ENCODE data around the gene ZNF710. TPM values are rescaled to one million over a fixed set of nuclear protein-coding genes. Genes with fewer than 3 reads are reported as not detected.

Gene ZNF710
- total and polyA plus RNA-seq, 10 donors, result 12.5 to 66.4 (median 30.2) TPM

- no peak for TF ChIP-seq CTCF (IDR thresholded peaks at IDR 0.05 in 8 of 11, conservative IDR thresholded peaks at IDR 0.05 in 3 of 11)
- peak in 1 of 3 donors; percentile 41 for TF ChIP-seq POLR2AphosphoS5 (IDR thresholded peaks at IDR 0.05)
- Histone ChIP-seq H3K4me1 (peaks cover 32 to 95% (median 66%) of the 10 kb centered on the region in 6 donors), H3K4me3 (no peak overlapping the region), H3K27me3 (replicated peaks in 1 of 7) (no peaks in the 10 kb centered on the region), H3K36me3 (peaks cover 0 to 25% (median 0%) of the 10 kb centered on the region in 6 donors), H3K27ac (peak overlapping the region in 2 of 8 donors; percentile 24 to 93), H3K9me3 (no peaks in the 10 kb centered on the region)
- intact Hi-C loops (cut with DNase I; ENCODE audit: low total_unique reads), result no loop called here
- DNase-seq, result peak; percentile 65
- whole genome bisulfite sequencing, 5 donors, result 77 to 96% (median 91%) methylated on average over 12 to 14 of the region's 14 CpGs
Measured at GRCh38 chr15:90044191-90044590, 43.1 kb downstream of the ZNF710 start.

DNA sequence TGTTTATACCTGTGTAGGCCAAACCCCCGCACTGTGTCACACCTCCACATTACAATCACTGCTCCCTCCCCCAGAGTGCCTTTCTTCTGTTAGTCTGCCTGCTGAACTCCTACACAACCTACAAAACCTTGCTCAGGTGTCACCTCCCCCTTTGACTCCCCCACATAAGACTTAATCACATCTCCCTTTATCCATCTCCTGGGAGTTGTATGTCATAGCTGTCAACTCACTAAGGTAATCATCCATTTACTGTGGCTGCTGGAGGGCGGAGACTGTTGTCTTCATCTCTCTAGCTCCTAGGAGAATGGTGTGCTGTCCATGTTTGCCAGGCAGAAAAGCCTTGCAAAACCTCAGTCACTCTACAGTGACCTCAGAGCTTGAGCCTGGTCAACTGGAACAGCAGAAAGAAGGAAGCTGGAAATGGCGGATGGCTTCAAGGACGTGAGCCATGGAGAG is 43.8 kb downstream of the ZNF710 start:
- Histone ChIP-seq H3K9me3 (no peaks in the 10 kb centered on the region), H3K36me3 (peaks cover 0 to 32% (median 0%) of the 10 kb centered on the region in 6 donors), H3K4me3 (no peak overlapping the region), H3K27ac (peak overlapping the region in 1 of 8 donors; percentile 93), H3K4me1 (peaks cover 31 to 95% (median 61%) of the 10 kb centered on the region in 6 donors), H3K27me3 (replicated peaks in 1 of 7) (no peaks in the 10 kb centered on the region)
- intact Hi-C loops (cut with DNase I; ENCODE audit: low total_unique reads), result no loop called here
- 84 to 92% (median 86%) methylated on average over 4 of the region's 4 CpGs for WGBS, 5 donors
- TF ChIP-seq CTCF (IDR thresholded peaks at IDR 0.05 in 8 of 11, conservative IDR thresholded peaks at IDR 0.05 in 3 of 11) (no peak), POLR2A (IDR thresholded peaks at IDR 0.05) (no peak), POLR2AphosphoS5 (IDR thresholded peaks at IDR 0.05) (no peak)
- DNase-seq, result no peak

- WGBS, 5 donors, result 67 to 91% (median 82%) methylated on average over 7 of the region's 7 CpGs
- H3K27ac ChIP-seq, result peak overlapping the region in 5 of 8 donors; percentile 67 to 82 (median 71)
- no peak for TF ChIP-seq POLR2A (IDR thresholded peaks at IDR 0.05)
- no peak for TF ChIP-seq POLR2AphosphoS5 (IDR thresholded peaks at IDR 0.05)
- TF ChIP-seq CTCF (IDR thresholded peaks at IDR 0.05 in 8 of 11, conservative IDR thresholded peaks at IDR 0.05 in 3 of 11), result no peak
- no peak for DNase-seq
- H3K9me3 ChIP-seq, result no peaks in the 10 kb centered on the region
- H3K4me1 ChIP-seq, result peaks cover 24 to 95% (median 52%) of the 10 kb centered on the region in 6 donors
- H3K27me3 ChIP-seq (replicated peaks in 1 of 7), result no peaks in the 10 kb centered on the region
- H3K4me3 ChIP-seq, result no peak overlapping the region
- peaks cover 0 to 37% (median 0%) of the 10 kb centered on the region in 6 donors for H3K36me3 ChIP-seq
- intact Hi-C loops (cut with DNase I; ENCODE audit: low total_unique reads), result no loop called here
Measured at GRCh38 chr15:90046289-90046688, 45.2 kb downstream of the ZNF710 start.

DNA sequence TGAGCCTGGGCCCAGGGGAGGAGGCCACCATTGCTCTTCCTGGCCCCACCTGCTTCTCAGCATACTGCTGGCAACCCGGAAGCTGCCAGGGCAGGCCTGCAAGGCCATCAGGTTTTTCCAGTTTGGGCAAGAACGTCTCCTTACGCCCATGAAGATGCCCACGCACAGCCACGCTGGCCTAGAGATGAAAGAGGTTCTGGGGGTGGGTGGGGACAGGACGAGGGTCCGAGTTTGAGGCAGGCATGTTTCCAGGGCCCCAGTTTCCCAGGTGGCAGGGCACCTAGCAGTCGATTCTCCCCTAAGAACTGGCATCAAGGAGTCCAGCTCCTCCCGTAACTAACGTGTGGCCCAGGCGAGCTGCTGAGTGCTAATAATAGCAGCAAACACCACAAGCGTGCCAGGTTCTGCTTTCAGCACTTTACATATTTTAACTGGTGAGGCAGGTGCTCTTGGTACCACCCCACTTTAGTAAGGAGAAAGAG is 45.8 kb downstream of the ZNF710 start:
- H3K36me3 ChIP-seq, result peaks cover 0 to 37% (median 0%) of the 10 kb centered on the region in 6 donors
- H3K27me3 ChIP-seq (replicated peaks in 1 of 7), result no peaks in the 10 kb centered on the region
- no peak for DNase-seq
- peak overlapping the region in 6 of 8 donors; percentile 1 to 82 (median 70) for H3K27ac ChIP-seq
- peaks cover 24 to 98% (median 54%) of the 10 kb centered on the region in 6 donors for H3K4me1 ChIP-seq
- H3K9me3 ChIP-seq, result no peaks in the 10 kb centered on the region
- intact Hi-C loops (cut with DNase I; ENCODE audit: low total_unique reads), result no loop called here
- WGBS, 5 donors, result 42 to 71% (median 51%) methylated on average over 10 to 12 of the region's 12 CpGs
- peak overlapping the region in 1 of 8 donors; percentile 12 for H3K4me3 ChIP-seq
- no peak for TF ChIP-seq CTCF (IDR thresholded peaks at IDR 0.05 in 8 of 11, conservative IDR thresholded peaks at IDR 0.05 in 3 of 11)
- TF ChIP-seq POLR2AphosphoS5 (IDR thresholded peaks at IDR 0.05), result peak; percentile 21 to 38 (median 26)
